Thymus (tissue), 11 donors: ENCODE measurements around the gene TNF. TPM values are rescaled to one million over a fixed set of nuclear protein-coding genes. Genes with fewer than 3 reads are reported as not detected.

Experiments used
- DNase-seq, 9 donors: peaks; one replicate each; pipeline ENCODE4 v3.0.0-alpha.2; 2013; ENCODE audit warnings: low spot score in 9 of 9, low read depth in 6 of 9, missing footprints in 1 of 9
- H3K27ac ChIP-seq, 2 donors: one replicate each; pipeline ENCODE4 v1.5.1; 2013; ENCODE audit warnings: control low read depth in 1 of 2, low read depth in 1 of 2, low read length in 1 of 2, mild to moderate bottlenecking in 1 of 2, moderate library complexity in 1 of 2
- H3K27me3 ChIP-seq, 2 donors: one replicate each; pipeline ENCODE4 v1.5.1; 2013; ENCODE audit warnings: low read length in 1 of 2; ENCODE audit not compliant: control insufficient read depth in 2 of 2, insufficient read depth in 1 of 2
- H3K36me3 ChIP-seq, 2 donors: one replicate each; pipeline ENCODE4 v1.5.1; 2013; ENCODE audit warnings: low read length in 1 of 2, mild to moderate bottlenecking in 1 of 2, moderate library complexity in 1 of 2; ENCODE audit not compliant: control insufficient read depth in 2 of 2, insufficient read depth in 2 of 2
- H3K4me1 ChIP-seq, 2 donors: one replicate each; pipeline ENCODE4 v1.5.1; 2013; ENCODE audit warnings: low read length in 2 of 2; ENCODE audit not compliant: control insufficient read depth in 2 of 2, insufficient read depth in 2 of 2
- H3K4me3 ChIP-seq, 2 donors: one replicate each; pipeline ENCODE4 v1.5.1; 2013; ENCODE audit warnings: low read length in 2 of 2, control low read depth in 1 of 2, mild to moderate bottlenecking in 1 of 2
- H3K9me3 ChIP-seq, 2 donors: one replicate each; pipeline ENCODE4 v1.5.1; 2013; ENCODE audit warnings: low read length in 1 of 2, mild to moderate bottlenecking in 1 of 2; ENCODE audit not compliant: control insufficient read depth in 2 of 2, insufficient read depth in 1 of 2
- WGBS: extraction: QIAGEN DNeasy Blood & Tissue Kit; methylation state at CpG from one replicate; pipeline ENCODE4 v1.1.7; 2013; 5-methylcytosine and 5-hydroxymethylcytosine counted together
- polyA plus RNA-seq: library from polyadenylated mRNA; stranded (reverse); fragments of 200-250 nt; gene quantifications from one replicate; pipeline ENCODE4 v1.2.3, GENCODE V29; 2013
- total RNA-seq: library from RNA; stranded (reverse); fragments of 120-200 nt; gene quantifications from one replicate; pipeline ENCODE4 v1.2.4, GENCODE V29; 2013
- donor health status: healthy.

TNF gene
- total and polyA plus RNA-seq, 2 donors = 1.4 to 3.5 TPM

GRCh38 chr6:31531771-31532643 is 43.4 kb upstream of the TNF start:
- 84% methylated on average over 9 of the region's 9 CpGs for WGBS
- H3K27ac ChIP-seq = no peak overlapping the region

GRCh38 chr6:31532644-31533454 is 42.5 kb upstream of the TNF start:
- Histone ChIP-seq H3K4me3 (no peak overlapping the region), H3K36me3 (peaks cover 76 to 92% of the 10 kb centered on the region in 2 donors), H3K27ac (no peak overlapping the region), H3K4me1 (no peaks in the 10 kb centered on the region), H3K9me3 (no peaks in the 10 kb centered on the region), H3K27me3 (no peaks in the 10 kb centered on the region)
- DNase-seq = no peak
- 96% methylated on average over 9 of the region's 9 CpGs for WGBS

More at GRCh38 chr6:31531771-31532643, 43.4 kb upstream of the TNF start:
- Histone ChIP-seq H3K4me3 (no peak overlapping the region), H3K36me3 (peaks cover 76 to 83% of the 10 kb centered on the region in 2 donors), H3K27me3 (no peaks in the 10 kb centered on the region), H3K9me3 (no peaks in the 10 kb centered on the region), H3K4me1 (no peaks in the 10 kb centered on the region)
- no peak for DNase-seq

GRCh38 chr6:31533455-31533841 is 41.9 kb upstream of the TNF start:
- Histone ChIP-seq H3K4me1 (peaks cover 0 to 2% of the 10 kb centered on the region in 2 donors), H3K27ac (no peak overlapping the region), H3K4me3 (no peak overlapping the region), H3K27me3 (no peaks in the 10 kb centered on the region), H3K9me3 (no peaks in the 10 kb centered on the region), H3K36me3 (peaks cover 82 to 96% of the 10 kb centered on the region in 2 donors)
- WGBS = 96% methylated on average over 1 of the region's 1 CpG
- no peak for DNase-seq

GRCh38 chr6:31534011-31534410 is 41.4 kb upstream of the TNF start:
- Histone ChIP-seq H3K27ac (no peak overlapping the region), H3K4me3 (no peak overlapping the region), H3K4me1 (peaks cover 5 to 6% of the 10 kb centered on the region in 2 donors), H3K36me3 (peaks cover 87 to 98% of the 10 kb centered on the region in 2 donors), H3K27me3 (no peaks in the 10 kb centered on the region), H3K9me3 (no peaks in the 10 kb centered on the region)
- 96% methylated on average over 6 of the region's 6 CpGs for WGBS
- DNase-seq = no peak

GRCh38 chr6:31534521-31535040 is 40.8 kb upstream of the TNF start:
- DNase-seq = no peak
- peaks cover 89 to 99% of the 10 kb centered on the region in 2 donors for H3K36me3 ChIP-seq
- 94% methylated on average over 24 of the region's 24 CpGs for WGBS

GRCh38 chr6:31535538-31536324 is 39.6 kb upstream of the TNF start:
- no peaks in the 10 kb centered on the region for H3K27me3 ChIP-seq
- DNase-seq = no peak
- peaks cover 20 to 23% of the 10 kb centered on the region in 2 donors for H3K4me1 ChIP-seq
- H3K4me3 ChIP-seq = no peak overlapping the region
- H3K9me3 ChIP-seq = no peaks in the 10 kb centered on the region
- peaks cover 85 to 100% of the 10 kb centered on the region in 2 donors for H3K36me3 ChIP-seq
- WGBS = 48% methylated on average over 2 of the region's 2 CpGs
- H3K27ac ChIP-seq = no peak overlapping the region

More at GRCh38 chr6:31534521-31535040, 40.8 kb upstream of the TNF start:
- no peak overlapping the region for H3K27ac ChIP-seq
- H3K4me1 ChIP-seq = peaks cover 10 to 11% of the 10 kb centered on the region in 2 donors
- H3K9me3 ChIP-seq = no peaks in the 10 kb centered on the region
- no peaks in the 10 kb centered on the region for H3K27me3 ChIP-seq
- H3K4me3 ChIP-seq = no peak overlapping the region

- Histone ChIP-seq H3K36me3 (peaks cover 55 to 68% of the 10 kb centered on the region in 2 donors), H3K9me3 (no peaks in the 10 kb centered on the region), H3K27ac (no peak overlapping the region), H3K27me3 (no peaks in the 10 kb centered on the region), H3K4me1 (peaks cover 26 to 30% of the 10 kb centered on the region in 2 donors), H3K4me3 (no peak overlapping the region)
- WGBS = 81% methylated on average over 6 of the region's 6 CpGs
- DNase-seq = no peak
These were observed 36.5 kb upstream of the TNF start for GRCh38 chr6:31538805-31539400.

GRCh38 chr6:31540640-31541039 is 34.7 kb upstream of the TNF start:
- H3K4me1 ChIP-seq = peaks cover 26 to 30% of the 10 kb centered on the region in 2 donors
- peak overlapping the region in 1 of 2 donors; percentile 92 for H3K27ac ChIP-seq
- no peaks in the 10 kb centered on the region for H3K9me3 ChIP-seq
- 25% methylated on average over 4 of the region's 4 CpGs for WGBS
- peaks cover 37 to 50% of the 10 kb centered on the region in 2 donors for H3K36me3 ChIP-seq
- H3K27me3 ChIP-seq = no peaks in the 10 kb centered on the region
- no peak for DNase-seq
- peak overlapping the region; percentile 49 to 67 for H3K4me3 ChIP-seq
